Esophagus squamous epithelium (tissue), 4 donors: ENCODE data around the gene IFIH1.

Source experiments
- CTCF ChIP-seq, 6 experiments: fragments of 450-650 bp in 4 of 6; fragments of 200-600 bp in 2 of 6; sonication (generic) in 2 of 6; IDR thresholded peaks; one replicate each; pipeline ENCODE4 v1.5.1; 2016 to 2019; ENCODE audit warnings: antibody characterized with exemption in 6 of 6, mild to moderate bottlenecking in 4 of 6, moderate library complexity in 4 of 6
- POLR2A ChIP-seq, 4 donors: fragments of 450-650 bp; IDR thresholded peaks; one replicate each; pipeline ENCODE4 v1.6.1; 2017; ENCODE audit warnings: antibody characterized with exemption in 4 of 4, mild to moderate bottlenecking in 4 of 4, moderate library complexity in 3 of 4

DNA sequence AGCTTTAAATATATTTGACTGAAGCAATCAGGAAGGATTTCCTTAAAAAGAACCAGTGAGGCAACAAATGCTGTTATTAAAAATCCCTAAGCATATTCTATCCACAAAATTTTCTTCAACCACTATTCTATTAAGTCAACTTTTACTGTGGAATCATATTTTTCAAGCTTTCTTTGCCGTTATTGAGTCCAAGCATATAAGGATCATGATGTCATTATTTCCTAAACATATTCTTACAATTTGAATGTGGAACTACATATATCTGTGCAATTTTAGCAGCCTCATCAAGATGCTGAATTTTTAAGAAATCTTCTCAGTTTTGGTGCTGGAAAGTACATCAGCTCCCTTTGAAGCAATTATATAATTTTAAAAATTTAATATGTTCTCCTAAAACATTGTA lies 5.6 kb downstream of the IFIH1 start:
- TF ChIP-seq CTCF (IDR thresholded peaks at IDR 0.05) (no peak), POLR2A (IDR thresholded peaks at IDR 0.05) (no peak)
